Left lobe of liver (tissue), 2 donors: Measurements from ENCODE around the gene BCAS3. TPM values are rescaled to one million over a fixed set of nuclear protein-coding genes. Genes with fewer than 3 reads are reported as not detected.
"Not testable (repeated sequence)": the region's sequence is repeated elsewhere in the genome, so short reads cannot be mapped to it uniquely, and the experiment has no call there.

ENCODE experiments used
- ATAC-seq: fragments of 200-7000 bp; cut with Tn5 transposase; one replicate; pipeline ENCODE4 v1.9.1; 2020; ENCODE audit warnings: mild to moderate bottlenecking, moderate library complexity
- DNase-seq: peaks from one replicate; pipeline ENCODE4 v3.0.0-alpha.2; 2020; ENCODE audit warnings: low spot score
- total RNA-seq: library from RNA; stranded (reverse); gene quantifications from one replicate; pipeline ENCODE4 v1.2.1, GENCODE V29; 2021
- donor health status: DM: no; HTN: no; CAD: no; lungs with moderate emphysema.
- donor health status: DM: no; HTN: yes; CAD: no.

BCAS3 gene
- total RNA-seq, 1 donor from 2014 or later, result 20.9 TPM

GRCh38 chr17:61237275-61237674 lies 559.6 kb downstream of the BCAS3 start:
- DNase-seq, result no peak
- no peak for ATAC-seq

GRCh38 chr17:61238455-61238933 lies 560.8 kb downstream of the BCAS3 start:
- DNase-seq (no peak), ATAC-seq (no peak)

- no peak for ATAC-seq
- DNase-seq, result no peak
These were observed 561.7 kb downstream of the BCAS3 start for GRCh38 chr17:61239327-61239726.

GRCh38 chr17:61239953-61240352 lies 562.3 kb downstream of the BCAS3 start:
- ATAC-seq, result no peak
- no peak for DNase-seq

- ATAC-seq, result no peak
- no peak for DNase-seq
These were observed 563.3 kb downstream of the BCAS3 start for GRCh38 chr17:61240851-61241468.

GRCh38 chr17:61244988-61245387 lies 567.3 kb downstream of the BCAS3 start:
- DNase-seq, ATAC-seq: not testable (repeated sequence)

GRCh38 chr17:61245706-61246135 lies 568.1 kb downstream of the BCAS3 start:
- no peak for DNase-seq
- no peak for ATAC-seq

GRCh38 chr17:61247439-61247838 lies 569.8 kb downstream of the BCAS3 start:
- ATAC-seq (no peak), DNase-seq (no peak)

- peak; percentile 56 for ATAC-seq
- DNase-seq, result no peak
These were observed 570.7 kb downstream of the BCAS3 start for GRCh38 chr17:61248399-61248798.

- no peak for ATAC-seq
These were observed 572.1 kb downstream of the BCAS3 start for GRCh38 chr17:61249649-61250299.

GRCh38 chr17:61250335-61250890 lies 572.8 kb downstream of the BCAS3 start:
- DNase-seq (no peak), ATAC-seq (no peak)

More at GRCh38 chr17:61249649-61250299, 572.1 kb downstream of the BCAS3 start:
- DNase-seq, result no peak

- DNase-seq, result peak; percentile 74
- peak; percentile 84 for ATAC-seq
These were observed 574.6 kb downstream of the BCAS3 start for GRCh38 chr17:61251939-61252865.

GRCh38 chr17:61253362-61253761 lies 575.7 kb downstream of the BCAS3 start:
- ATAC-seq (peak; percentile 52), DNase-seq (no peak)

GRCh38 chr17:61253937-61254574 lies 576.4 kb downstream of the BCAS3 start:
- no peak for DNase-seq
- ATAC-seq, result no peak

- ATAC-seq (no peak), DNase-seq (no peak)
These were observed 577.3 kb downstream of the BCAS3 start for GRCh38 chr17:61254904-61255303.

GRCh38 chr17:61255647-61256046 lies 578.0 kb downstream of the BCAS3 start:
- no peak for DNase-seq
- ATAC-seq, result no peak

- ATAC-seq, result no peak
- no peak for DNase-seq
These were observed 581.7 kb downstream of the BCAS3 start for GRCh38 chr17:61259360-61259759.

GRCh38 chr17:61260071-61260797 lies 582.6 kb downstream of the BCAS3 start:
- ATAC-seq, result no peak
- no peak for DNase-seq

GRCh38 chr17:61261001-61261637 lies 583.5 kb downstream of the BCAS3 start:
- ATAC-seq, result no peak
- DNase-seq, result no peak
